RWPE1 (cell line): ENCODE results near the gene RACGAP1.

Source experiments
- CTCF ChIA-PET: fragments of 350-600 bp; sonication (Branson Sonifier 250); formaldehyde crosslinking; extraction: SDS; loops from one replicate; lab custom pipeline; 2021; lab: Yijun Ruan, JAX
- POLR2A ChIA-PET: fragments of 400-600 bp; formaldehyde crosslinking; extraction: SDS; loops from one replicate; lab custom pipeline; 2020; ENCODE audit warnings: antibody characterized with exemption; ENCODE audit not compliant: low non-redundant PET; lab: Yijun Ruan, JAX
- DNase-seq: peaks from one replicate; pipeline ENCODE4 v3.0.0; 2012; ENCODE audit warnings: low spot score
- H3K27ac ChIP-seq: fragments of 450-650 bp; 2 replicates; pipeline ENCODE4 v1.5.1; 2017
- TF ChIP-seq, protein P1 (sequence below): fragments of 450-650 bp; conservative IDR thresholded peaks from 2 replicates; pipeline ENCODE4 v1.5.1; 2017; ENCODE audit warnings: low read depth, mild to moderate bottlenecking

RACGAP1 gene

DNA sequence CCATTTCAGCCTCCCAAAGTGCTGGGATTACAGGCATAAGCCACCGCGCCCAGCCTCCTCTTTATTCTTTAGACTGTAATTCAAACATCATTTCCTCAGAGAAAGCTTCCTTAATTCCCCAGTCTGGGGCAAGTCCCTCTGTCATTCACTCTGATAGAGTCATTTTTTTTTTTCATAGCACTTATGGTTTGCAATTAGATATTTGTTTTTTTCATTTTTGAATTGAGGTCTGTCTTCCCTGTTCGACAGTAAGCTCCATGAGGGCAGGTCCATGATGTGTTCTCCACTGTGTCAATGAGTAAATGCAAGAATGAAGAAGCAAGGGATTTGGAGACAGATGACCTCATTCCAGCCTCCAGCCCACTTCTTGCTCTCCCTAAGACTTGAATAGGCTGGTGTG, 44.2 kb upstream of the RACGAP1 start:
- ChIA-PET CTCF (interaction anchor here (0.6 to 4.8 kb wide), 7 partner anchors 13 to 994 kb away, joined by 3 to 37 read pairs (median 5); no protein-coding TSS in a partner anchor), POLR2A (no interaction called here)
- TF ChIP-seq, protein P1, sequence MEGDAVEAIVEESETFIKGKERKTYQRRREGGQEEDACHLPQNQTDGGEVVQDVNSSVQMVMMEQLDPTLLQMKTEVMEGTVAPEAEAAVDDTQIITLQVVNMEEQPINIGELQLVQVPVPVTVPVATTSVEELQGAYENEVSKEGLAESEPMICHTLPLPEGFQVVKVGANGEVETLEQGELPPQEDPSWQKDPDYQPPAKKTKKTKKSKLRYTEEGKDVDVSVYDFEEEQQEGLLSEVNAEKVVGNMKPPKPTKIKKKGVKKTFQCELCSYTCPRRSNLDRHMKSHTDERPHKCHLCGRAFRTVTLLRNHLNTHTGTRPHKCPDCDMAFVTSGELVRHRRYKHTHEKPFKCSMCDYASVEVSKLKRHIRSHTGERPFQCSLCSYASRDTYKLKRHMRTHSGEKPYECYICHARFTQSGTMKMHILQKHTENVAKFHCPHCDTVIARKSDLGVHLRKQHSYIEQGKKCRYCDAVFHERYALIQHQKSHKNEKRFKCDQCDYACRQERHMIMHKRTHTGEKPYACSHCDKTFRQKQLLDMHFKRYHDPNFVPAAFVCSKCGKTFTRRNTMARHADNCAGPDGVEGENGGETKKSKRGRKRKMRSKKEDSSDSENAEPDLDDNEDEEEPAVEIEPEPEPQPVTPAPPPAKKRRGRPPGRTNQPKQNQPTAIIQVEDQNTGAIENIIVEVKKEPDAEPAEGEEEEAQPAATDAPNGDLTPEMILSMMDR: no peak
- no peak for DNase-seq
- no peak overlapping the region for H3K27ac ChIP-seq

DNA sequence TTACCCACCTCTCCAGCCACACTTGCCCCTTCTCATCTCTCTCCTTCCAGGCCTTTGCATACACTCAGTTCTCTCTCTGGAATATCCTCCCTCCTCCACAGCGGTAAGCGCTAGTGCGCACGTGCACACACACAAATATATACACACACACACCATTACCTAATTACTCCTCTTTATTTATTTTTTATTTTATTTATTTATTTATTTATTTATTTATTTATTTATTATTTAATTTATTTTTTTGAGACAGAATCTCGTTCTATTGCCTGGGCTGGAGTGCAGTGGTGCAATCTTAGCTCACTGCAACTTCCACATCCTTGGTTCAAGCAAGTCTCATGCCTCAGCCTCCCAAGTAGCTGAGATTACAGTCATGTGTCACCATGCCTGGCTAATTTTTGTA, 43.8 kb upstream of the RACGAP1 start:
- POLR2A ChIA-PET: no interaction called here

DNA sequence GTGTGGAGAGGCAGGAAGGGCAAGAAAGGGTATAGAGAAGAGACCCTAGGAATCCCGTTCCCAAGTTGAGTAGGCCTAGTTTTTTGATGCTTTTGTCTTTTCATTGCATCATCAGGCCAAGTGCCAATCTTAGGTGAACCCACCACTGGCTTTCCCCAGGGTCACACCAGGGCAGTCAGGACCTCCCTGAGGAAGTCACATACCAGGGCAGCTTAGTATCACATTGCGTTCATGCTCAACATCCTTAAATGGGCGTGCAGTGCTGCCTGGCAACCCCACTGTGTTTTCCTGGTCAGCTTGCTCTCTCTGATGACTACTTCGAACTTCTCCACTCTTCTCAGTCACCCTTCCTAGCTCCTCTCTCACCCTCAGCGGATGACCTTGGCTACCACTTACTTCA, 41.1 kb upstream of the RACGAP1 start:
- no peak for DNase-seq
- TF ChIP-seq, protein P1: no peak
- H3K27ac ChIP-seq: no peak overlapping the region
- CTCF ChIA-PET: interaction anchor here (1.1 to 2.0 kb wide), 3 partner anchors 11 to 120 kb away, joined by 3 to 12 read pairs (median 7); no protein-coding TSS in a partner anchor
- POLR2A ChIA-PET: no interaction called here

More for the DNA sequence above, 43.8 kb upstream of the RACGAP1 start:
- DNase-seq: no peak
- TF ChIP-seq, protein P1: no peak
- CTCF ChIA-PET: interaction anchor here (0.6 to 4.8 kb wide), 3 partner anchors 102 to 202 kb away, joined by 5 to 37 read pairs (median 22); no protein-coding TSS in a partner anchor
- no peak overlapping the region for H3K27ac ChIP-seq

DNA sequence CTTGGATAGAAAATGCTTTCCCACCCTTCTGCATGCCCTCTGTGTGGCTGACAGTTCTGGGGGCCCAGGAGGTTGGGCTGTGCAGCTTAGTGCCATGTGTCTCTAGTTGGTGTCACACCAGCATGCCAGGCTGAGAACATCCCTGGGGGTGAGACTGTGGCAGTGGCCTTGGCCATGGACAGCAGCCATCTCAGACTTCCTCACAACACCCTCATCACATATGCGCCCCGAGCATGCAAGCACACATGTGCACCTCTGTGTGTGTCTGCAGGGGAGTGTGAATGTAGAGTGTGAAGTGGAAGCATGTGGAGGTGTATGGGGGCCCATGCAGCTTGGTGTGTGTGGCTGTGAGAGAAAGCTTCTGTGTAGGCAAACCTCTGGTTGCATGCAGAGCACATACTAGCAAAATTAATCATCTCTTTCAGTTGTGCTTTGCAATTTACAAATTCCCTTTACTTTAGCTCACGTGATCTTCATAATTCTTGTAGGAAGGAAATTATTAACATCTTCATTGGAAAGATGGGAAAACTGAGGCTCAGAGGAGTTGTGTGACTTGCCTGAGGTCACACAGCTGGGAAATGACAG, 40.5 kb upstream of the RACGAP1 start:
- H3K27ac ChIP-seq: no peak overlapping the region

DNA sequence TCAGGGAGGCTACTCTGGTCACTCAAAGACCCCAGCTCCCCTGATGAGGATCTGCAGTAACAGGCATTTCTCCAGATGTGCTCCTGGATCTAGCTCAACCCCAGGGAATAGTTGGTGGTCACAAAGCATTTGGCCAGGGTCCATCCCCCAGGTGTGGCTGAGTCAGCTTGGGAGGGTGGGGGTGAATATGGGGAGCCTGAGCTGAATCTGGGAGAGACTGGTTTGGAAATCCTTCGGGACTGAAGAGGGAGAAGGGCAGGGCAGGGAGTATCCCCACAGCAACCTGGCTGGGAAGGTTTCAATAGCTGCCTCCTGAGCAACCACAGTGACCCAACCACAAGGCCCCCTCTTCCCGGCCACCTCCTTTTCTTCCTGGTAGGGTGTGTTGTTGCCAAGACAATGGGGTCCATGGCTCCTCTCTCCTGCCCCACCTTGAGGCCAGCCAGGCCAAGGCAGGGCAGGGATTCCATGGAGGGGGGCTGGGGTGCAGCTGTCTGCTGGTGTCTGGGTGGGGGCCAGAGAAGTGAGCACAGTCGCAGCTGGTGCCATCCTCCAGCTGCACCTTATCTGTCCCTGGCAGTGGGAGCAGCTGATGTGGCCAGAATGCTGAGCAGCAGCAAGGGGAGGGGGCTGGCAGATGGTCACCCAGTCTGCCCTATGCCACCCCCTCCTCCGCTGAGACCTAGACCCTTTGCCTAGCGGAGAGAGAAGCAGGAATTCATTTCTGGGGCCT, 37.6 kb upstream of the RACGAP1 start:
- ChIA-PET POLR2A (interaction anchor here (0.6 kb wide), 1 partner anchor 134 kb away, joined by 3 read pairs; no protein-coding TSS in a partner anchor), CTCF (interaction anchor here (0.5 to 1.0 kb wide), 4 partner anchors 24 to 324 kb away, joined by 3 to 5 read pairs (median 4); no protein-coding TSS in a partner anchor)
- TF ChIP-seq, protein P1: no peak
- DNase-seq: no peak
- H3K27ac ChIP-seq: peak overlapping the region; percentile 85

More for the DNA sequence above, 40.5 kb upstream of the RACGAP1 start:
- DNase-seq: no peak
- TF ChIP-seq, protein P1: no peak
- POLR2A ChIA-PET: no interaction called here
- CTCF ChIA-PET: interaction anchor here (0.6 to 2.0 kb wide), 3 partner anchors 95 to 120 kb away, joined by 3 to 7 read pairs (median 3); no protein-coding TSS in a partner anchor

DNA sequence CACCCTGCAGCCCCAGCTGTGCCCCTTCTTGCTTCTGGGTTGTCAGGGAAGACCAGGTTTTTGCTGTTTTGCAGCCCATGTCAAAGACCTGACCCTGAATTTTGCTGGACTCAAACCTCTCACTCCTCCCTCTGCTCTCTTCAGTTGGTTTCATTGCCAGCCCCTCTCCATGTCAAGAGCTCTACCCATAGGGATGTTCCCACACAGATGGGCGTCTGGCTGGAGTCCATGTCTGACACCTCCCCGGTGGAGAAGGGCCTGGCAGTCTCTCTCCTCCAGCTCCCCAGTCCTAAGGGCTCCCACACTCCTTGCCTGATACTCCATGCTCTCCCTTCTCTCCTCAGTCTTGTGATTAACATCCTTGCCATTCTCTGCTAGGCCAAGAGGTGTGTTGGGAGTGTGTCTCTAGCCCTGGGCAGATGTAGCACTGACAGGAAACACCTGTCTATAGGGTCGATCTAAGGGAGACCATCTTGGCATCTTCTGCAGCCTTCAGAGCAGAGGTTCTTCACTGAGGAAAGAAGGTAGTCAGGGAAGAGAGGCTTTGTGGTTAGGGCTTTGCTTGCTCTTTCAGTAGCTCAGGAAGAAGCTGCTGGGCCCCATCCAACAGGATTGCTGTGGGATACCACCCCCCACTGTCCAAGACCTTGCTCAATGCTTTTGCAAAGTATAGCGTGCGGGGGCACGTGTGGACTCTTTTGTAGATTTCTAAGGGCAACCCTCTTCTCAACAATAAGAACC, 36.8 kb upstream of the RACGAP1 start:
- TF ChIP-seq, protein P1: no peak
- no peak for DNase-seq
- peak overlapping the region; percentile 85 for H3K27ac ChIP-seq
- CTCF ChIA-PET: interaction anchor here (0.6 to 1.0 kb wide), 2 partner anchors 23 to 81 kb away, joined by 4 to 5 read pairs; no protein-coding TSS in a partner anchor
- POLR2A ChIA-PET: no interaction called here
